HG03135 (cell line): ENCODE data around the gene SNCB.

Experiments
- ATAC-seq: cut with Tn5 transposase; IDR thresholded peaks from one replicate; pipeline ENCODE4 v1.9.1; 2021; ENCODE audit warnings: mild to moderate bottlenecking, moderate library complexity; ENCODE audit not compliant: unreplicated experiment

SNCB gene

GRCh38 chr5:176644878-176645670, 14.7 kb upstream of the SNCB start:
- ATAC-seq: no peak

- ATAC-seq: no peak
These were observed 14.0 kb upstream of the SNCB start for GRCh38 chr5:176644294-176644693.

- ATAC-seq: no peak
These were observed 13.3 kb upstream of the SNCB start for GRCh38 chr5:176643491-176644219.

GRCh38 chr5:176642675-176643490, 12.5 kb upstream of the SNCB start:
- no peak for ATAC-seq

GRCh38 chr5:176640616-176641015, 10.3 kb upstream of the SNCB start:
- no peak for ATAC-seq

- ATAC-seq: no peak
These were observed 9.6 kb upstream of the SNCB start for GRCh38 chr5:176639981-176640380.

- ATAC-seq: no peak
These were observed 8.9 kb upstream of the SNCB start for GRCh38 chr5:176639208-176639607.

GRCh38 chr5:176638437-176638836, 8.1 kb upstream of the SNCB start:
- no peak for ATAC-seq

GRCh38 chr5:176637556-176637955, 7.2 kb upstream of the SNCB start:
- ATAC-seq: no peak

GRCh38 chr5:176636426-176636825, 6.1 kb upstream of the SNCB start:
- no peak for ATAC-seq

GRCh38 chr5:176633598-176633997, 3.3 kb upstream of the SNCB start:
- no peak for ATAC-seq

- ATAC-seq: no peak
These were observed 2.4 kb upstream of the SNCB start for GRCh38 chr5:176632745-176633144.

GRCh38 chr5:176631383-176632200, 1.3 kb upstream of the SNCB start:
- no peak for ATAC-seq

GRCh38 chr5:176630681-176631222, 418 bp upstream of the SNCB start:
- ATAC-seq: no peak

GRCh38 chr5:176629317-176629852, 949 bp downstream of the SNCB start:
- ATAC-seq: no peak

- ATAC-seq: no peak
These were observed 1.7 kb downstream of the SNCB start for GRCh38 chr5:176628406-176629228.

GRCh38 chr5:176627582-176627981, 2.8 kb downstream of the SNCB start:
- ATAC-seq: no peak

GRCh38 chr5:176626876-176627236, 3.5 kb downstream of the SNCB start:
- ATAC-seq: no peak
